ENCODE results near the gene CLRN3. TPM values are rescaled to one million over a fixed set of nuclear protein-coding genes. Genes with fewer than 3 reads are reported as not detected.

Gene CLRN3, protein sequence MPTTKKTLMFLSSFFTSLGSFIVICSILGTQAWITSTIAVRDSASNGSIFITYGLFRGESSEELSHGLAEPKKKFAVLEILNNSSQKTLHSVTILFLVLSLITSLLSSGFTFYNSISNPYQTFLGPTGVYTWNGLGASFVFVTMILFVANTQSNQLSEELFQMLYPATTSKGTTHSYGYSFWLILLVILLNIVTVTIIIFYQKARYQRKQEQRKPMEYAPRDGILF
- total RNA-seq (2014; rRNA removed; shearing (Covaris generic)): 0.31 TPM in 1 of 2 replicates, not detected in the other

GRCh38 chr10:127892743-127893142, at the start of gene CLRN3:
Gene CLRN3, minus strand, starts transcription at chr10:127892941. Its CDS starts 157 bp downstream, at chr10:127892784.
- DNase-seq (ENCODE audit: low spot score): no peak

DNA sequence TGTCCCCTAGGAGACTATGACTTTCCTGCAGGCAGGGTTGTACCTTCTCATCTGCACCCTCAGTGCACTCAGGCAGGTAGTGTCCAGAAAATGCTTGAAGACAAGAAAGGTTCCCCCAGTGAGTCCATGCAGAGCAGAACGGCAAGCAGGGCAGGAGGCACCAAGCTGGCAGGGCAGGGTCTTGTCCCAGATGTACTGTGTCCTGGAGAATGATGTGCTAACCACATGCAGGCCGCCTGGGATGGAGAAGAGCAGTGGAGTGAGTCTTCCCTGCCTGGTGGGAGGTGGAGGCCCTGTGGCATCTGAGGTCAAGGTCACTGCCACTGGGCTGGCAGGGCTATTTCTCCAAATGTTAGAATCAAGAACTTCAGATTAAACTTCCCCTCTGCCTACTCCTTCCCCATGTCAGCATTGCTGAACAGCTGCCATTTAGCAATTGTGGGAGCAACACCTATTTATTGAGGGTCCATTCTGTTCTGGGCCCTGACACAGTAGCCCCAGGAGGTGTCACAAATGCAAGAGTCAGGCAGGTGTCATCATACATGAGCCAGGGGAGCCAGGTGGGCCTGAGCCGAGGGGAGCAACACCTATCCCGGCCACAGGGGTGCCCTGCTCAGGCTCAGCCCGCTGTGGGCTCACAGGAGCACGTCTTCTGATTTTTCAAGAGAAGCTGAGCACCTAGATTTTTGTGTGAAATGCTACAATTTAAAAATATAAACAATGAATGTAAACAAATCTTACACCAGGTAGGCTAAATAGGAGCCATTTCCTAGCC, 48.3 kb upstream of the CLRN3 start:
- no peak for DNase-seq (ENCODE audit: low spot score)

DNA sequence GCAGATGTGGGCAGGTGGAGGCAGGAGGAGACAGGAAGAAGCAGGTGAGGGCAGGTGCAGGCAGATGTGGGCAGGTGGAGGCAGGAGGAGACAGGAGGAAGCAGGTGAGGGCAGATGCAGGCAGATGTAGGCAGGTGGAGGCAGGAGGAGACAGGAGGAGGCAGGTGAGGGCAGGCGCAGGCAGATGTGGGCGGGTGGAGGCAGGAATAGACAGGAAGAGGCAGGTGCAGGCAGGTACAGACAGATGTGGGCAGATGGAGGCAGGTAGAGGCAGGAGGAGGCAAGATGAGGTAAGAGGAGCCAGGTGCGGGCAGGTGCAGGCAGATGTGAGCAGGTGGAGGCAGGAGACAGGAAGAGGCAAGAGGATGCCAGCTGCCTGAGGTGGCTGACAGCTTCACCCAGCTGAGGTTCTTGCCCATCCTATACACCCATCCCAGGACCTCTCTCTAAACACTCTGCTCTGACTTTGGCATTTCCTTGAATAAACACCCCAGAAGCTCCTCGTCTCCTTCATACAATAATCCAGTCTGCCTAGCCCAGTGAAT, 47.1 kb upstream of the CLRN3 start:
- DNase-seq (ENCODE audit: low spot score): no peak

GRCh38 chr10:127937915-127938463, 45.2 kb upstream of the CLRN3 start:
- no peak for DNase-seq (ENCODE audit: low spot score)

DNA sequence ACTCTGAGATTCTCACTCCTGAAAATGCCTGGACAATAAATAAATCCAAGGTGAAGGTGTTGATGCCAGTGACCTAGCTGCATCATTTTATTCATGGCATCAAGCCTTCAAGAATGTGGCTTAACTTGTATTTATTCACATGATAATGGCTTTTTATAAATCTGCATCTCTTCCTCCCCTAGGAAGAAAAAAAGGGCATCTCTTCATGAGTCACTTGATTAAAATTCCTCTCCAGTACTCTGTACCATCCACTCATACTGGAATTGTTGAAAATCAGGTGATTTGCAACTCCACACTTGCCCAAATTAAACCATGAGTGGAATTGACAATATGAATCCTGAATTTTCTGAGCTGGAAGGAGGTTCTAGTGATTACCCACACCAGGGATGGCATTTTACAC, 44.3 kb upstream of the CLRN3 start:
- peak; percentile 44 for DNase-seq (ENCODE audit: low spot score)

GRCh38 chr10:127935071-127935561, 42.4 kb upstream of the CLRN3 start:
- DNase-seq (ENCODE audit: low spot score): peak; percentile 80

DNA sequence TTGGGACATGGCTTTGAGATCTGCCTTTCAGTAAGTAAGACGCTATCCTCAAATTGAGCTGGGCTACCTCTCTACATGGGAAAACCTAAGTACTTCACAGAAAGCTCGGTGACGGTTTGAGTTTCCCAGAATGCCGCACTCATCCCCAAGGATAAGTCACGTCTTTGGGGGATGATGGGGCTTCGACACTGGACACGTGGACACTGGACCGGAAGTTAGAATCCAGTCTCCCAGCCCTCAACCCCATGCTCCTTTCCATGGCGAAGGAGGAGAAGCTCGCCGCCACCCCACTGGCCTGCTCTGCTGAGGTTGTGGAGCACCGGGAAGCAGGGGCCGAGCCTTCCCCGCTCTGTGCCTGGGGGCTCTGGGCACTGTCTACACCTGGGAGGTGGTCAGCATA, 41.6 kb upstream of the CLRN3 start:
- no peak for DNase-seq (ENCODE audit: low spot score)

DNA sequence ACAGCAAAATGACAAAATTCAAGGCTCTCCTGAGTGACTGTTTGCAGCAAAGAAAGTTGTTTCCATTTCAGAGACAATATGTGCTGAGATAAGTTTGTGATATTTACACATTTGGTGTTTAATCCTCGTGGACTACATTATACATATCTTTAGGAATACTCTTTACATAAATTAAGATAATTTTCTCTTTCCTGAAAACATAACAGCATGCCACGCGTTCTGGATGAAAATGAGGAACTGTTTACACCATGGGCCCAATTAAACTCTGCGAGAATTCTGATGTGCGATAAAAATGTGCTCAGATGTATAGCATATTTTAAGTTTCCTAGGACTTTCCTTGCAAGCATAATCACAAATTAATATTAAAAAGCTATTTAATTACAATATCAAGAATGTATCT, 40.5 kb upstream of the CLRN3 start:
- DNase-seq (ENCODE audit: low spot score): no peak

- no peak for DNase-seq (ENCODE audit: low spot score)
Measured at GRCh38 chr10:127932521-127933270, 40.0 kb upstream of the CLRN3 start.

- peak; percentile 59 for DNase-seq (ENCODE audit: low spot score)
Measured at GRCh38 chr10:127928021-127928806, 35.5 kb upstream of the CLRN3 start.

GRCh38 chr10:127926455-127926854, 33.7 kb upstream of the CLRN3 start:
- no peak for DNase-seq (ENCODE audit: low spot score)

DNA sequence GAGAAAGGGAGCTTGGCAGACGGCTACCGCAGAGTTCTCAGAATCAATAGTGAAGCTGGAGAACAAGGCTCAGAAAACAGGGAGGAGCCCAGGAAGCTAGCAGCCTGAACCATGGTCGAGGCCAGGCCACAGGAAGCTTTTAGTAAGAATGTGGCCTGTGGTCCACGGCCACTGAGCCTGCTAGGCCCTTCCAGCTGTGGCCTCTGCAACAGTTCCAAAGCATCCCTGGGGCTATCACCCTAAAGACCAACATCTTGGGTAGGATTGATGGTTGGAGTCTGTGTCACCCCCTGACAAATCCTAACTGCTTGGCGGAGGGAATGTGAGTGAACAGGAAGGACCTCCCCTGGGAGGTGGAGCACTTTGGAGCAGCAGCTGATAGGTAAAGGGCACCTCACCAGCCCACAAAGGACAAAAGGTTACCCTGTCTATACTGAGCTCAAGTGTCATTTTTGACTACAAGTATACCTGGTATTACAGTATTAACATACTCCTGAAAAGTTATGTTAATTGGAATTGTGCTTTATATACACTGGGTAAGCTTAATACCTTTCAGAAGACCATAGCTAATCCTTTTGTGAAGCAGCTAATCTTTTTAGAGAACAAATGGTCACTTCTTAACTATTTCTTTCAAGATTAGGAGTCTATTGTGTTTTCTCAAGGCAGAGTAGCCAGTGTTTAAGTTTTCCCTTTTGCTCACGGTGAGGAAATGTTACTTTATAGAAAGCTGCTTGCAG, 32.9 kb upstream of the CLRN3 start:
- no peak for DNase-seq (ENCODE audit: low spot score)

DNA sequence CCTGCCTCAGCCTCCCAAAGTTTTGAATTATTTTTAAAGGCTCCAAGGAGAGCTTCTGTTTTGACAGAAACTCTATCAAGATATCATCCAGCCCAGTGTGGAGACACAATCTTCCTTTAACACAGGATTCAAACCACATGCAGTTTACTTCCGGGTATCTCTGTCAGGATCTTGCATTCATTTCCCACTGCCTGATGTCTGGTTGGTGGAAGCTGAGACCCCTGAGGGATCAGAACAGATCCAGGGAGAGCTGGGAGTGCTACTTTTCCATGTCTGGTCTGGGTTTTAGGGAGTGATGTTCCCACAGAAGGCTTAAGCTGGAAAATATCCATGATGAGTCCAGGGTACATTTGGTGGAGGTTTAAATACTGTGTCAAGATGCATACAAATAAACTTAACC, 30.9 kb upstream of the CLRN3 start:
- DNase-seq (ENCODE audit: low spot score): no peak

DNA sequence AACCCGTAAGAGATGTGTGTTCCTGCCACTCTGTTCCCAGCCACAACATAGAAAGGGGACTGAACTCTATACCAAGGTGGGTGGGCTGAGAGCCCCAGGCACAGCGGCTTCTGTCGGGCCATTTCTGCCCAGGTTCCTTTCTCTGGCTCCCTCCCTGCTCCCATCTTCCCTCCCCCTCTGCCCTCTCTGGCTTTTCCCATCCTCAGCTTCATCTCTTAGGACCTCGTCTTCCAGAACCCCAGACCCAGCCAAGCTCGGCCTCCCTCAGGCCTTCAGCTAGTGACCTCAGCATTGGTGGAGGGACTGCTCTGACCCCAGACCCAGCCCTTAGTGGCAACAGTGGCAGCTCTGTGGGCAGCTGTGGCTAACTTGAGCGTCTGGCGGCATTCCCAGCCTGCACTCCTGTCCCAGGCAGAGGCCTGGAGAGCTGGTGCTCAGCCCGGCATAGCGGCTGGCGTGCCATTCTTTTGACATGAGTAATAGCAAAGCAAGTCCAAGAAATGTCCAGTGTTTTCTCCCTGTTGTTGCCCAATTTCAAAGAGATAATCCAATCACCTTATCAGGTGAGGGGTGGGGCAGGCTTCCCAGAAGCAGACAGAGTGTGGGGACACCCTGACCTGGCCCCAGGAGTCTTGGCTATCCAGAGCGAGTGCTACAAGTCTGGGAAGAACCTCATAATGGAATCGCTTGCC, 30.1 kb upstream of the CLRN3 start:
- DNase-seq (ENCODE audit: low spot score): peak; percentile 90

DNA sequence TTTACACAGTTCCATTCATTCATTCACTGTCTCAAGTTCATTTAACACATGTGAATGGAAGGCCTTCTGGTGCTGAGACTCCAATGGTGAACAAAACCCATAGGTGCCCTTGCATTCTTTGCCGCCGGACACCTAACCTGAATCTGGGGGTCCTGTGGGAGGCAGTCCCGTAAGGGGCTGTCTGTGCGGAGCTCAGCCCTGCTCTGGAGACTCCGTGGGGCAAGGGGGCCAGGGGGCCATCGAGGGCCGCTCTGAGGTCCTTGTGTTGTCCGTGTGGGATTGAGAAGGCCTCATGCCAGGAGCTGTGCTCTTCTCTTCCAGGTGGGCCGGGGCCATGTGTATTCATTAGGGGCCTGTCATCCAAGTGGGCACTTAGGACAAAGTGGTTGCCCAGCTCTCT, 29.5 kb upstream of the CLRN3 start:
- DNase-seq (ENCODE audit: low spot score): no peak

DNA sequence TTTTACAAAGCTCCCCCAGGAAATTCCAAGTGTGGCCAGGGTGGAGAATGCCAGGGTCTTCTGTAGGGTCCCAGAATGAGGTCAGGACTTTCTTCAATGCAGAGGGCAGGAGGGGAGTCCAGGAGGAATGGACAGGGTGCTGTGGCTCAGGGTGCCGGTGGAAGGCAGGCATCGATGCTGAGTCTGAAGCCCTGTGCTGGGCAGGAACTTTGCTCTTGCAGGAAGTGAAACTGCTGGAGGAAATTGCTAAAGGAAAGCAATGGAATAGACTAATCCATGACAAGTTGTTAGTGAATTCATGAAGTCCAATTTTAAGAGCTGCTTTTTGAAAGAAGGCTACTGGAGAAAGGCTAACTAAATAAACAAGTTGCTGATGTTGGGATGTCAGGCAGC, 29.0 kb upstream of the CLRN3 start:
- no peak for DNase-seq (ENCODE audit: low spot score)

- DNase-seq (ENCODE audit: low spot score): no peak
Measured at GRCh38 chr10:127921075-127921752, 28.5 kb upstream of the CLRN3 start.

DNA sequence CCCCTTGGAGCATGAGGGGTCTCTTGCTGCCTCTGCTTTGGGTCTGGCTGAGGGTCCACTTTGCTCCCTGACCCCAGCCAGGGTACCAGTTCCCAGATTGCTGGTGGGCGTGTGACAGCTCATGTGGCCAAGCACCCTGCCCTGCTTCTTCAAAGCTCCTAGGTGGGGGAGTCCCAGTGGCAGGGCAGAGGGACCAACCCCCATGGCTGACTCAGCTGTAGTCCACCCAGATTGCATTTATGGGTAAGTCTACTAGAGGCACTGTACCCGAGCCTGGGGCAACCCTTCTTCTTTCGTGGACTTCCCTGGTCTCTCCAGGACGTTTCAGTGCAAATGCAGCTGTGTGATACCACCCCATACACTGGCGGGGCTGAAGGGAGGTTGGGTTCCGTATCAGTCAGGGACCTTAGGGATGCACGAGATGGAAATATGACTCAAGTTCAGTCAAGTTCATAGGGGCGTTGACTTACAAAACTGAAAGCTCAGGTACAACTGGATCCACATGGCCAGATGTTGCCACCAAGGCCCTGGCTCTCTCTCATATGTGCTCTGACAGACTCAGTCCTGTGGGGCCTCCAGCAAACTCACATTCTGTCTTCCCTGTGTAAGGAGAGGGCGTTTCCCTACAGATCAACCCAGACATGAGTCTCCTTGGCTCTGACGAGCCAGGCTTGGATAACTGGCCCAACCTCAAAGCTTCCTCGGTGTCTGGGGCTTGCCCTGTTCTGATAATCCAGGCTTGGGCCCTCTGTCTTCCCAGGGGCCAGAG, 27.7 kb upstream of the CLRN3 start:
- DNase-seq (ENCODE audit: low spot score): no peak
